ENCODE results near the gene ACKR1.

ACKR1 gene

DNA sequence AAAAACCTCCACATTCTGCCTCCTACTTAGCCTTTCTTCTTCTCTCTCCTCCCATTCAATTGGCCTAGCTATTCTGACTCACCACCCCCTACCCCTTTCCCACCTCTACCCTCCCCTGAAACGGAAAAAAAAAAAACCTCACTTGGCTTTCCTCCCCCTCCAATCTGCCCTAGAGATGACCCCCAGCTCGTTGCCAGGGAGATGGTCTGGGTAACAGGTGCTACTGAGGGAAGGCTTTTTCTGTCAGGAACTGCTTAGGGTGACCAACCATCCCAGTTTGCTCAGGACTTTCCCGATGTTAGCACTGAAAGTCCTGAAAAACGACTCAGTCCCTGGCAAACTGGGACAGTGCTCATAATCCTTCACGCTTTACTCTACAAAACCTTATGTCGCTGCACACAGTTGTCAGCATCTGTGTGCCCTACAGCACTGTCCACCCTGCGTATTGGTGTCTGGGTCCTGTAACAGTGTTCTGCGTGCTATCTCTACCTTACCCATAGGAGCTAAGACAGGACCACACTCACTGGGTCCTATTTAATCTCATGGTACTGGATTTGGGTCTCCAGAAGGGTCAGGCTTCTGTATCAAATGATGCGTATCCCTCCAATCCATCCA lies 41.0 kb upstream of the ACKR1 start:
- no peak for DNase-seq (ENCODE audit: low read depth in 1 of 2, low spot score in 1 of 2)
- peaks cover 12% of the 10 kb centered on the region for H3K27me3 ChIP-seq (ENCODE audit: insufficient read depth, poor library complexity, severe bottlenecking)
- TF ChIP-seq, protein P1, sequence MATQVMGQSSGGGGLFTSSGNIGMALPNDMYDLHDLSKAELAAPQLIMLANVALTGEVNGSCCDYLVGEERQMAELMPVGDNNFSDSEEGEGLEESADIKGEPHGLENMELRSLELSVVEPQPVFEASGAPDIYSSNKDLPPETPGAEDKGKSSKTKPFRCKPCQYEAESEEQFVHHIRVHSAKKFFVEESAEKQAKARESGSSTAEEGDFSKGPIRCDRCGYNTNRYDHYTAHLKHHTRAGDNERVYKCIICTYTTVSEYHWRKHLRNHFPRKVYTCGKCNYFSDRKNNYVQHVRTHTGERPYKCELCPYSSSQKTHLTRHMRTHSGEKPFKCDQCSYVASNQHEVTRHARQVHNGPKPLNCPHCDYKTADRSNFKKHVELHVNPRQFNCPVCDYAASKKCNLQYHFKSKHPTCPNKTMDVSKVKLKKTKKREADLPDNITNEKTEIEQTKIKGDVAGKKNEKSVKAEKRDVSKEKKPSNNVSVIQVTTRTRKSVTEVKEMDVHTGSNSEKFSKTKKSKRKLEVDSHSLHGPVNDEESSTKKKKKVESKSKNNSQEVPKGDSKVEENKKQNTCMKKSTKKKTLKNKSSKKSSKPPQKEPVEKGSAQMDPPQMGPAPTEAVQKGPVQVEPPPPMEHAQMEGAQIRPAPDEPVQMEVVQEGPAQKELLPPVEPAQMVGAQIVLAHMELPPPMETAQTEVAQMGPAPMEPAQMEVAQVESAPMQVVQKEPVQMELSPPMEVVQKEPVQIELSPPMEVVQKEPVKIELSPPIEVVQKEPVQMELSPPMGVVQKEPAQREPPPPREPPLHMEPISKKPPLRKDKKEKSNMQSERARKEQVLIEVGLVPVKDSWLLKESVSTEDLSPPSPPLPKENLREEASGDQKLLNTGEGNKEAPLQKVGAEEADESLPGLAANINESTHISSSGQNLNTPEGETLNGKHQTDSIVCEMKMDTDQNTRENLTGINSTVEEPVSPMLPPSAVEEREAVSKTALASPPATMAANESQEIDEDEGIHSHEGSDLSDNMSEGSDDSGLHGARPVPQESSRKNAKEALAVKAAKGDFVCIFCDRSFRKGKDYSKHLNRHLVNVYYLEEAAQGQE (IDR thresholded peaks at IDR 0.05; ENCODE audit: insufficient replicate concordance, low read depth) = no peak
- no peak for TF ChIP-seq SPI1 (IDR thresholded peaks at IDR 0.05; ENCODE audit: borderline replicate concordance, low read depth)
- no peak for TF ChIP-seq POLR2AphosphoS5 (IDR thresholded peaks at IDR 0.05; ENCODE audit: low read depth)
- TF ChIP-seq, protein P2, sequence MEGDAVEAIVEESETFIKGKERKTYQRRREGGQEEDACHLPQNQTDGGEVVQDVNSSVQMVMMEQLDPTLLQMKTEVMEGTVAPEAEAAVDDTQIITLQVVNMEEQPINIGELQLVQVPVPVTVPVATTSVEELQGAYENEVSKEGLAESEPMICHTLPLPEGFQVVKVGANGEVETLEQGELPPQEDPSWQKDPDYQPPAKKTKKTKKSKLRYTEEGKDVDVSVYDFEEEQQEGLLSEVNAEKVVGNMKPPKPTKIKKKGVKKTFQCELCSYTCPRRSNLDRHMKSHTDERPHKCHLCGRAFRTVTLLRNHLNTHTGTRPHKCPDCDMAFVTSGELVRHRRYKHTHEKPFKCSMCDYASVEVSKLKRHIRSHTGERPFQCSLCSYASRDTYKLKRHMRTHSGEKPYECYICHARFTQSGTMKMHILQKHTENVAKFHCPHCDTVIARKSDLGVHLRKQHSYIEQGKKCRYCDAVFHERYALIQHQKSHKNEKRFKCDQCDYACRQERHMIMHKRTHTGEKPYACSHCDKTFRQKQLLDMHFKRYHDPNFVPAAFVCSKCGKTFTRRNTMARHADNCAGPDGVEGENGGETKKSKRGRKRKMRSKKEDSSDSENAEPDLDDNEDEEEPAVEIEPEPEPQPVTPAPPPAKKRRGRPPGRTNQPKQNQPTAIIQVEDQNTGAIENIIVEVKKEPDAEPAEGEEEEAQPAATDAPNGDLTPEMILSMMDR (IDR thresholded peaks at IDR 0.05; ENCODE audit: insufficient read depth, low read length) = no peak
- TF ChIP-seq GABPA (IDR thresholded peaks at IDR 0.05; ENCODE audit: low read depth) = no peak
- no peak overlapping the region for H3K4me3 ChIP-seq (replicated peaks; ENCODE audit: insufficient read depth, low read length)
- H3K27ac ChIP-seq (replicated peaks) = no peak overlapping the region

DNA sequence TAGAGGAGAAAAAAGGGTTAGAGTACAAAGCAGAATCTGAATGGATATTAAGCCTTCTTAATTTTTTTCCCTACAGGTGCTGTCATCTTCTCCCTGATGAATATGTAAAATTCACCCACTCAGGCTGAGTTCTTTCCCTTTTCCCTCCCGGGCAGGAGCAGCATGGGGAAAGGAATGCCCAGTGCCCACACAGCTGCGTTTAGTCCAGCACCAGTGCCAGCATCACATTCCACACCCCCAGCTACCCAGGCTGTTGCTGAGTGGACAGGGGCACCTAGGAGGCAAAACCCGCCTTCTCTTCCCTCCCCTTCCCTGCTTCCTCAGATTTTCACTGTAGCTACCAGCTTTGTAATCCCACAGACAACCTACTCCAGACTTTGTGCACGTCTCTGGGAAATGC lies 36.6 kb upstream of the ACKR1 start:
- no peak for DNase-seq (ENCODE audit: low read depth in 1 of 2, low spot score in 1 of 2)
- Histone ChIP-seq H3K27me3 (ENCODE audit: insufficient read depth, poor library complexity, severe bottlenecking) (peaks cover 41% of the 10 kb centered on the region), H3K27ac (replicated peaks) (no peak overlapping the region), H3K4me3 (replicated peaks; ENCODE audit: insufficient read depth, low read length) (no peak overlapping the region)
- TF ChIP-seq POLR2AphosphoS5 (IDR thresholded peaks at IDR 0.05; ENCODE audit: low read depth) (no peak), SPI1 (IDR thresholded peaks at IDR 0.05; ENCODE audit: borderline replicate concordance, low read depth) (no peak), GABPA (IDR thresholded peaks at IDR 0.05; ENCODE audit: low read depth) (no peak)
- TF ChIP-seq, protein P2 (IDR thresholded peaks at IDR 0.05; ENCODE audit: insufficient read depth, low read length) = no peak
- TF ChIP-seq, protein P1 (IDR thresholded peaks at IDR 0.05; ENCODE audit: insufficient replicate concordance, low read depth) = no peak

DNA sequence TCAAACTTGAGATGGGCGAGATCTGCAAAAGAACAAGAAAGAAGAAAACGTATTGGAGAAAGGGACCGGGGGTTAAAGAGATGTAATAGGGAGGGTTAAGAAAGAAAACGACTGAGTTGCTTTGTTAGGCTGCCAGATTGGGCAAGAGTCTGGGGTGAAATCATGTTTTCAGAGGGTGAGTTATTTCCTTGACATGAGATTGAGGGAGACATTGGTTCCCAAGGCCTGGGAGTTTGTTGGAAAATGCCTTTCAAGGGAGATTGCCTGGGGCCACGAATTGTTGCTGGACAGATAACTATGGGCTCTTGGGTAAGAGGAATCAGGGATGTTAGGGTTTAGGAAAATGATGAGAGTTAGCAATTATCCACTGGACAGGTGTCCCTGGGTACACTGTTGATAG lies 34.0 kb upstream of the ACKR1 start:
- Histone ChIP-seq H3K27me3 (ENCODE audit: insufficient read depth, poor library complexity, severe bottlenecking) (peaks cover 52% of the 10 kb centered on the region), H3K27ac (replicated peaks) (no peak overlapping the region), H3K4me3 (replicated peaks; ENCODE audit: insufficient read depth, low read length) (no peak overlapping the region)
- no peak for TF ChIP-seq POLR2AphosphoS5 (IDR thresholded peaks at IDR 0.05; ENCODE audit: low read depth)
- TF ChIP-seq SPI1 (IDR thresholded peaks at IDR 0.05; ENCODE audit: borderline replicate concordance, low read depth) = no peak
- TF ChIP-seq, protein P1 (IDR thresholded peaks at IDR 0.05; ENCODE audit: insufficient replicate concordance, low read depth) = no peak
- TF ChIP-seq GABPA (IDR thresholded peaks at IDR 0.05; ENCODE audit: low read depth) = no peak
- TF ChIP-seq, protein P2 (IDR thresholded peaks at IDR 0.05; ENCODE audit: insufficient read depth, low read length) = no peak
- no peak for DNase-seq (ENCODE audit: low read depth in 1 of 2, low spot score in 1 of 2)
